Testis (tissue), 3 donors: Measurements from ENCODE around the gene NR3C1. TPM values are rescaled to one million over a fixed set of nuclear protein-coding genes. Genes with fewer than 3 reads are reported as not detected.

Experiments
- DNase-seq: peaks from one replicate; pipeline ENCODE4 v3.0.0-alpha.2; 2019
- H3K27ac ChIP-seq, 2 donors: fragments of 200-600 bp; sonication (generic); one replicate each; pipeline ENCODE4 v1.5.1; 2019
- H3K27me3 ChIP-seq: fragments of 200-600 bp; sonication (generic); one replicate; pipeline ENCODE4 v1.5.1; 2019
- H3K36me3 ChIP-seq: fragments of 200-600 bp; sonication (generic); one replicate; pipeline ENCODE4 v1.5.1; 2017; ENCODE audit warnings: low read depth; ENCODE audit errors: missing control alignments
- H3K4me1 ChIP-seq: fragments of 200-600 bp; sonication (generic); one replicate; pipeline ENCODE4 v1.5.1; 2019
- H3K4me3 ChIP-seq, 2 donors: fragments of 200-600 bp; sonication (generic); one replicate each; pipeline ENCODE4 v1.5.1; 2017 to 2019
- H3K9me3 ChIP-seq: fragments of 200-600 bp; sonication (generic); one replicate; pipeline ENCODE4 v1.5.1; 2017
- POLR2A ChIP-seq: fragments of 450-650 bp; IDR thresholded peaks from one replicate; pipeline ENCODE4 v1.6.1; 2017; ENCODE audit warnings: antibody characterized with exemption, mild to moderate bottlenecking, moderate library complexity
- WGBS, 2 donors: methylation state at CpG; one replicate each; pipeline ENCODE4 v1.1.5; 2018; 5-methylcytosine and 5-hydroxymethylcytosine counted together
- intact Hi-C: fragments of 100-400 bp; cut with DNase I; formaldehyde crosslinking; loops from one replicate; pipeline ENCODE4 v1.15.1; 2023; ENCODE audit warnings: low total_unique reads
- polyA plus RNA-seq: library from polyadenylated mRNA; stranded (reverse); fragments of 350-450 nt; fragmentation: Illumina TruSeq; extraction: RNeasy Lipid Tissue Mini Kit (QIAGEN cat#74804); gene quantifications from one replicate; pipeline ENCODE4 v1.2.3, GENCODE V29; 2014; ENCODE audit warnings: low read depth, low replicate concordance; ENCODE audit not compliant: insufficient read depth
- total RNA-seq, 2 donors: library from RNA; depleted of rRNA; stranded (reverse); fragments of >200 nt; gene quantifications; one replicate each; pipeline ENCODE4 v1.2.3, GENCODE V29; 2016
- TF ChIP-seq, protein P1 (sequence below), 3 experiments: fragments of 450-650 bp in 2 of 3; fragments of 200-600 bp in 1 of 3; sonication (generic) in 1 of 3; IDR thresholded peaks; one replicate each; pipeline ENCODE4 v1.5.1; 2016 to 2019; ENCODE audit warnings: antibody characterized with exemption in 3 of 3, mild to moderate bottlenecking in 2 of 3, moderate library complexity in 1 of 3

NR3C1 gene
- total and polyA plus RNA-seq, 3 donors from 2014 or later = 33.2 to 37.7 (median 34.3) TPM

DNA sequence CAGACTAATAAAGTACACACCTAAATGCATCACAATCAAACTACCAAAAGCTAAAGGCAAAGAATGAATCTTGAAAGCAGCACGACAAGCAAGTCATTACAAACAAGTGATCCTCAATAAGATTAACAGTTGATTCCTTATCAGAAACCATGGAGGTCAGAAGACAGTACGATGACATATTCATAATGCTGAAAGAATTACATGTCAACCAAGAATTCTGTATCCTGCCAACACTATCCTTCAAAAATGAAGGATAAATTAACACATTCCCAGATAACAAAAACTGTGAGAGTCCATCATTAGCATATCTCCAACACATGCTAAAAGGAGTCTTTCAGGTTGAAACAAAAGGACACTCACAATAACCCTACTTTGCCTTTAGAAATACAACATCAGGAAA, 39.4 kb downstream of the NR3C1 start:
- Histone ChIP-seq H3K4me3 (no peak overlapping the region), H3K27me3 (no peaks in the 10 kb centered on the region), H3K27ac (no peak overlapping the region), H3K9me3 (no peaks in the 10 kb centered on the region), H3K36me3 (no peaks in the 10 kb centered on the region), H3K4me1 (no peaks in the 10 kb centered on the region)
- intact Hi-C loops = no loop called here
- TF ChIP-seq, protein P1, sequence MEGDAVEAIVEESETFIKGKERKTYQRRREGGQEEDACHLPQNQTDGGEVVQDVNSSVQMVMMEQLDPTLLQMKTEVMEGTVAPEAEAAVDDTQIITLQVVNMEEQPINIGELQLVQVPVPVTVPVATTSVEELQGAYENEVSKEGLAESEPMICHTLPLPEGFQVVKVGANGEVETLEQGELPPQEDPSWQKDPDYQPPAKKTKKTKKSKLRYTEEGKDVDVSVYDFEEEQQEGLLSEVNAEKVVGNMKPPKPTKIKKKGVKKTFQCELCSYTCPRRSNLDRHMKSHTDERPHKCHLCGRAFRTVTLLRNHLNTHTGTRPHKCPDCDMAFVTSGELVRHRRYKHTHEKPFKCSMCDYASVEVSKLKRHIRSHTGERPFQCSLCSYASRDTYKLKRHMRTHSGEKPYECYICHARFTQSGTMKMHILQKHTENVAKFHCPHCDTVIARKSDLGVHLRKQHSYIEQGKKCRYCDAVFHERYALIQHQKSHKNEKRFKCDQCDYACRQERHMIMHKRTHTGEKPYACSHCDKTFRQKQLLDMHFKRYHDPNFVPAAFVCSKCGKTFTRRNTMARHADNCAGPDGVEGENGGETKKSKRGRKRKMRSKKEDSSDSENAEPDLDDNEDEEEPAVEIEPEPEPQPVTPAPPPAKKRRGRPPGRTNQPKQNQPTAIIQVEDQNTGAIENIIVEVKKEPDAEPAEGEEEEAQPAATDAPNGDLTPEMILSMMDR (IDR thresholded peaks at IDR 0.05) = no peak
- no peak for TF ChIP-seq POLR2A
- DNase-seq = no peak
- 87 to 97% methylated on average over 2 of the region's 2 CpGs for WGBS, 2 donors

DNA sequence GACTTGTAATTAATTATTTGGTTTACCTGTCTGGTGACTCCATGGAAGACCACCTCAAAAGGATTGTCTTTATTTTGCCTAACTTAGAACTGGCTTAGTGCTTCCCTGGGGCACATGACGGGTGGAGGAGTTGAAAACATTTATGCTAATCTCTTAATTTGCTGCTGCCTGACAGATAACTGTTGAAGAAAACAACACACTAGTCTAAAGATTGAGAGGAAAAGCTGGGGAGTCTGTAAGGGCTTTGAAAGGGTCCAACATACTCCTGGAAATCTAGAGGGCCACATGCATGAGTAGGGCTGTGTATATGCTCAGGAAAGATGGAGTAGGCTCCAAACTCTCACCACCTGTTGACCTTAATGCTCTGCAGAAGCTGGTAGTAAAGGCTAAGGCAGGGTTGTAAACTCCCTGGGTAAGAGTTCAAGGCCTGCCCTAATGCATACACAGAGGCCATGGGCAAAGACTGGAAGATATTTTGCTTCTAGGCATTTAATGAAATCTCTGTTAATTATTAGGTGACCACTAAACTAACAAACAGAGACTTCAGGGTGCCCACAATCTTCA, 40.7 kb downstream of the NR3C1 start:
- Histone ChIP-seq H3K4me1 (no peaks in the 10 kb centered on the region), H3K27me3 (no peaks in the 10 kb centered on the region), H3K27ac (no peak overlapping the region), H3K36me3 (no peaks in the 10 kb centered on the region), H3K9me3 (no peaks in the 10 kb centered on the region), H3K4me3 (no peak overlapping the region)
- intact Hi-C loops = no loop called here
- no peak for TF ChIP-seq POLR2A
- TF ChIP-seq, protein P1 (IDR thresholded peaks at IDR 0.05) = no peak
- DNase-seq = no peak
- WGBS, 2 donors = 83 to 93% methylated on average over 1 of the region's 1 CpG

DNA sequence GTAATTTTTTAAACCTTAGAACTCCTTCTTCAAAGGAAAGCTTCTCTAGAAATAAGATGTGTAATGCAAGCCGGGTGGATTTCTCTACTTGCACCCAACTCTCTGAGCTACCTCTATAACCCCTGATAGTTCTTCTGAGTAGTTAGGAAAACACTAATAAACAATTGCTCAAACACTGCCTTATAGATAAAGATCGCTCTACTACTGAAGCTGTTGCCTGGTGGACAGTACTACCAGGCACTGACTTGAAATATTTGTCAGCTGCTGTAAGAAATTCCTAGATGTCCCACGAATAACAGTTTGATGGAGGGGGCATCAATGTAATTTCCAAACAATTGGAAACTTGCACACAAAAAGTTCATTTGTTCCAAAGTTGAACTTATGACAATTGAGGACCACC, 42.0 kb downstream of the NR3C1 start:
- WGBS, 2 donors = 80 to 85% methylated on average over 3 of the region's 3 CpGs
- intact Hi-C loops = no loop called here
- no peak overlapping the region for H3K27ac ChIP-seq

DNA sequence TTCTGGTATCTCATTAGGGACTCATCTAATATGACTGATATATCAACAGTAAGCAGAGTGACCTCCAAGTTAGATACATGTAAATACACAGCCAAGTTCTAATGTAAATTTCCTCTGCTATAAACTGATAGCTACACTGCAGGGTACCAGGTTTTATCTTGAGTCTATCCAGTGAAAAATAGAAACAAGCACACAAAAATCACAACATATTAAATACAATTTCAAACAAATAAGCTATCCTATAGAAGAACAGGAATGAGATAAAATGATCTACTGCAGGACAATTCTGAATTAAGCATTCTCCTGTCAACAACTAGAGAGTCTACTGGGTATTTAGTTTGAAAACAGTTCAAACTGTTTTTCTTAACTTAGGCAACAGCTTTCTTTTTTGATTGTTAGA, 42.7 kb downstream of the NR3C1 start:
- Histone ChIP-seq H3K27ac (no peak overlapping the region), H3K36me3 (no peaks in the 10 kb centered on the region), H3K4me3 (no peak overlapping the region), H3K27me3 (no peaks in the 10 kb centered on the region), H3K9me3 (no peaks in the 10 kb centered on the region), H3K4me1 (peaks cover 6% of the 10 kb centered on the region)
- intact Hi-C loops = no loop called here
- no peak for DNase-seq
- TF ChIP-seq, protein P1 (IDR thresholded peaks at IDR 0.05) = no peak
- TF ChIP-seq POLR2A = no peak

More for the DNA sequence above, 42.0 kb downstream of the NR3C1 start:
- Histone ChIP-seq H3K4me1 (no peaks in the 10 kb centered on the region), H3K9me3 (no peaks in the 10 kb centered on the region), H3K36me3 (no peaks in the 10 kb centered on the region), H3K4me3 (no peak overlapping the region), H3K27me3 (no peaks in the 10 kb centered on the region)
- DNase-seq = no peak
- TF ChIP-seq, protein P1 (IDR thresholded peaks at IDR 0.05) = no peak
- TF ChIP-seq POLR2A = no peak

DNA sequence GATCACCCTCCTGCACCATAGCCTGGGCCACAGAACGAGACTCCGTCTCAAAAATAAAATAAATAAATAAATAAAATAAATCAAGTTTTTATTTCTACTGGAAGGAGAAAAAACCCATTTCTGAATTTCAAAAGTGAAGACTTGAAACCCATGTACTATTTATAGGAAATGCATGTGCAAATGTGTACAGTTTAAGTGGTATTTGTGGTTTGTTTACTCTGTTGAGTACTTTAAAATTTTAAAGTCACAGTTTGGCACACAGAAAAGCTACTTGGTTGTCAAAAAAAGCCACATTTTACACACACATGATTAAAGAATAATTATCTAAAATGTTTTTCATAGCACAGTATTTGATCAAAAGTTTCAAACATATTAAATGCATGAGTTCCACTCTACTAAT, 43.6 kb downstream of the NR3C1 start:
- H3K9me3 ChIP-seq = no peaks in the 10 kb centered on the region
- no peak for TF ChIP-seq POLR2A
- TF ChIP-seq, protein P1 (IDR thresholded peaks at IDR 0.05) = no peak
- intact Hi-C loops = no loop called here

More for the DNA sequence above, 43.6 kb downstream of the NR3C1 start:
- no peaks in the 10 kb centered on the region for H3K36me3 ChIP-seq
- no peaks in the 10 kb centered on the region for H3K27me3 ChIP-seq
- no peak overlapping the region for H3K27ac ChIP-seq
- peaks cover 15% of the 10 kb centered on the region for H3K4me1 ChIP-seq
- WGBS, 2 donors = 80 to 91% methylated on average over 2 of the region's 2 CpGs
- H3K4me3 ChIP-seq = no peak overlapping the region
- no peak for DNase-seq
